Neutrophil (primary cell): ENCODE results near the gene ANKS1A.
"Not testable (repeated sequence)": the region's sequence is repeated elsewhere in the genome, so short reads cannot be mapped to it uniquely, and the experiment has no call there.

Source experiments
- H3K27ac ChIP-seq: fragments of 200-600 bp; sonication (generic); 2 replicates; pipeline ENCODE4 v1.5.1; 2016; ENCODE audit warnings: mild to moderate bottlenecking, moderate library complexity
- H3K27me3 ChIP-seq: fragments of 200-600 bp; sonication (generic); 2 replicates; pipeline ENCODE4 v1.6.0; 2016; ENCODE audit warnings: mild to moderate bottlenecking
- H3K36me3 ChIP-seq: fragments of 200-600 bp; sonication (generic); 2 replicates; pipeline ENCODE4 v1.5.1; 2017
- H3K4me1 ChIP-seq, 2 experiments: fragments of 200-600 bp in 1 of 2; sonication (generic) in 1 of 2; 1 replicate in 1 of 2; 2 replicates in 1 of 2; pipeline versions ENCODE4 v1.5.1 to v1.6.1; 2013 to 2016; ENCODE audit warnings: low read depth in 1 of 2, low read length in 1 of 2, mild to moderate bottlenecking in 1 of 2, moderate library complexity in 1 of 2; ENCODE audit not compliant: control insufficient read depth in 1 of 2, insufficient read depth in 1 of 2
- H3K4me3 ChIP-seq, 2 experiments: fragments of 200-600 bp in 1 of 2; sonication (generic) in 1 of 2; 1 replicate in 1 of 2; 2 replicates in 1 of 2; pipeline ENCODE4 v1.5.1; 2013 to 2016; ENCODE audit warnings: low read depth in 1 of 2, low read length in 1 of 2, mild to moderate bottlenecking in 1 of 2, moderate library complexity in 1 of 2
- H3K9me3 ChIP-seq: fragments of 200-600 bp; sonication (generic); 2 replicates; pipeline ENCODE4 v1.5.1; 2016
- CTCF ChIP-seq: fragments of 200-600 bp; sonication (generic); IDR thresholded peaks from 2 replicates; pipeline ENCODE4 v1.5.1; 2016; ENCODE audit warnings: antibody characterized with exemption

ANKS1A gene

GRCh38 chr6:34992376-34992775, 103.3 kb downstream of the ANKS1A start:
- no peak for TF ChIP-seq CTCF
- Histone ChIP-seq H3K9me3 (no peaks in the 10 kb centered on the region), H3K4me1 (no peaks in the 10 kb centered on the region), H3K36me3 (peaks cover 85% of the 10 kb centered on the region), H3K4me3 (no peak overlapping the region), H3K27ac (no peak overlapping the region), H3K27me3 (no peaks in the 10 kb centered on the region)

GRCh38 chr6:34993213-34993612, 104.2 kb downstream of the ANKS1A start:
- Histone ChIP-seq H3K9me3 (no peaks in the 10 kb centered on the region), H3K36me3 (peaks cover 85% of the 10 kb centered on the region), H3K27ac (no peak overlapping the region), H3K4me1 (no peaks in the 10 kb centered on the region), H3K27me3 (no peaks in the 10 kb centered on the region), H3K4me3 (no peak overlapping the region)
- no peak for TF ChIP-seq CTCF

GRCh38 chr6:34994693-34995092, 105.6 kb downstream of the ANKS1A start:
- H3K27me3 ChIP-seq: no peaks in the 10 kb centered on the region
- no peaks in the 10 kb centered on the region for H3K4me1 ChIP-seq
- no peaks in the 10 kb centered on the region for H3K9me3 ChIP-seq
- no peak overlapping the region for H3K27ac ChIP-seq
- peaks cover 79% of the 10 kb centered on the region for H3K36me3 ChIP-seq
- TF ChIP-seq CTCF: no peak
- no peak overlapping the region for H3K4me3 ChIP-seq

GRCh38 chr6:34998417-34998816, 109.4 kb downstream of the ANKS1A start:
- H3K27me3 ChIP-seq, H3K4me3 ChIP-seq, H3K4me1 ChIP-seq, H3K27ac ChIP-seq, H3K9me3 ChIP-seq: not testable (repeated sequence)
- peaks cover 67% of the 10 kb centered on the region for H3K36me3 ChIP-seq

GRCh38 chr6:34999153-34999552, 110.1 kb downstream of the ANKS1A start:
- H3K27ac ChIP-seq, H3K27me3 ChIP-seq, H3K4me3 ChIP-seq: not testable (repeated sequence)

GRCh38 chr6:34999962-35000361, 110.9 kb downstream of the ANKS1A start:
- not testable (repeated sequence) for H3K4me1 ChIP-seq, H3K9me3 ChIP-seq, H3K27me3 ChIP-seq, H3K4me3 ChIP-seq, H3K27ac ChIP-seq
- peaks cover 61% of the 10 kb centered on the region for H3K36me3 ChIP-seq

More at GRCh38 chr6:34999153-34999552, 110.1 kb downstream of the ANKS1A start:
- peaks cover 67% of the 10 kb centered on the region for H3K36me3 ChIP-seq
- not testable (repeated sequence) for H3K9me3 ChIP-seq, H3K4me1 ChIP-seq

GRCh38 chr6:35001349-35001748, 112.3 kb downstream of the ANKS1A start:
- not testable (repeated sequence) for H3K4me3 ChIP-seq, H3K4me1 ChIP-seq, H3K9me3 ChIP-seq, H3K27me3 ChIP-seq, H3K27ac ChIP-seq
- H3K36me3 ChIP-seq: peaks cover 56% of the 10 kb centered on the region

GRCh38 chr6:35003886-35004530, 115.0 kb downstream of the ANKS1A start:
- H3K27ac ChIP-seq, H3K4me1 ChIP-seq, H3K9me3 ChIP-seq, H3K4me3 ChIP-seq, H3K27me3 ChIP-seq: not testable (repeated sequence)
- peaks cover 39% of the 10 kb centered on the region for H3K36me3 ChIP-seq
